ENCODE data around the gene CDIPT. TPM values are rescaled to one million over a fixed set of nuclear protein-coding genes. Genes with fewer than 3 reads are reported as not detected.

CDIPT gene
- total RNA-seq, 1 experiment from 2014 or later: 42.7 TPM

DNA sequence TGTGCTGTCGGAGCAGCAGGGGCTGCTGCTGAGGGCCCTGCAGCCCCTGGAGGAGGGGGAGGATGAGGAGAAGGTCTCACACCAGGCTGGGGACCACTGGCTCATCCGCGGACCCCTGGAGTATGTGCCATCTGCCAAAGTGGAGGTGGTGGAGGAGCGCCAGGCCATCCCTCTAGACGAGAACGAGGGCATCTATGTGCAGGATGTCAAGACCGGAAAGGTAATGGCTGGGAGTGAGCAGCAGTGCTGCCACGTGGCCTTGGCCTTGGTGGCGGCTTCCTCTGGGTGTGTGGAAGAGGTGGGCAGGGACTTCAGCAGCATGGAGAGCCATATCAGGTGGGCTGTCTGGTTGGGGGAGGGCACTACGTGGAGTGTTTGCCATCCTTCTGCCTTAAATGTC, 22.8 kb downstream of the CDIPT start:
- H3K36me3 Mint-ChIP-seq (ENCODE audit: insufficient read depth, unreplicated experiment): peaks cover 80% of the 10 kb centered on the region
- POLR2A ChIA-PET: interaction anchor here (0.8 kb wide), 1 partner anchor 11 kb away, joined by 4 read pairs; no protein-coding TSS in a partner anchor

DNA sequence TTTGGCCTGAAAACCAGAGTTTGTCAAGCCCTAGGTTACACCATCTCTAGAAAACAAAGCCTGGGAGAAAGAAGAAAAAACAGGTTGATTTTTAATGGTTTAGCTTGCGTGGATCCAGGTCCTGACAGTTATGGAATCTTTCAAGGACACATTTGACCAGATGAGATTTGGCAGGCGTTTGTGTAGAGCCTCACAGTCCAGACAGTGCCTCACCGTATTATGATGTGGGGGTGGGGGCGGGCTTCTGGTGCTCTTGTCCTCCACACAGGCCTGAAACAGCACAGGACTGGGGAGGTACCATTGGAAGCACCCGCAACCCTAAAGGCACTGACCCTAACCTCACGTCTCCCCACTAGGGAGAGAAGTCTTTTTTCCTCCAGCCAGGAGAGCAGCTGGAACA, 23.2 kb downstream of the CDIPT start:
- intact Hi-C loops (cut with micrococcal nuclease): no loop called here

More for the DNA sequence above, 22.8 kb downstream of the CDIPT start:
- BruUV-seq (replicated peaks): no TSS peak
- H3K4me3 Mint-ChIP-seq (ENCODE audit: unreplicated experiment): no peak overlapping the region
- TF ChIP-seq, protein P1, sequence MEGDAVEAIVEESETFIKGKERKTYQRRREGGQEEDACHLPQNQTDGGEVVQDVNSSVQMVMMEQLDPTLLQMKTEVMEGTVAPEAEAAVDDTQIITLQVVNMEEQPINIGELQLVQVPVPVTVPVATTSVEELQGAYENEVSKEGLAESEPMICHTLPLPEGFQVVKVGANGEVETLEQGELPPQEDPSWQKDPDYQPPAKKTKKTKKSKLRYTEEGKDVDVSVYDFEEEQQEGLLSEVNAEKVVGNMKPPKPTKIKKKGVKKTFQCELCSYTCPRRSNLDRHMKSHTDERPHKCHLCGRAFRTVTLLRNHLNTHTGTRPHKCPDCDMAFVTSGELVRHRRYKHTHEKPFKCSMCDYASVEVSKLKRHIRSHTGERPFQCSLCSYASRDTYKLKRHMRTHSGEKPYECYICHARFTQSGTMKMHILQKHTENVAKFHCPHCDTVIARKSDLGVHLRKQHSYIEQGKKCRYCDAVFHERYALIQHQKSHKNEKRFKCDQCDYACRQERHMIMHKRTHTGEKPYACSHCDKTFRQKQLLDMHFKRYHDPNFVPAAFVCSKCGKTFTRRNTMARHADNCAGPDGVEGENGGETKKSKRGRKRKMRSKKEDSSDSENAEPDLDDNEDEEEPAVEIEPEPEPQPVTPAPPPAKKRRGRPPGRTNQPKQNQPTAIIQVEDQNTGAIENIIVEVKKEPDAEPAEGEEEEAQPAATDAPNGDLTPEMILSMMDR (IDR thresholded peaks at IDR 0.05; ENCODE audit: unreplicated experiment): no peak
- no peaks in the 10 kb centered on the region for H3K4me1 Mint-ChIP-seq (ENCODE audit: insufficient read depth, unreplicated experiment)
- intact Hi-C loops (cut with micrococcal nuclease): no loop called here
- H3K27ac Mint-ChIP-seq (ENCODE audit: low read depth, unreplicated experiment): no peak overlapping the region
- no peaks in the 10 kb centered on the region for H3K27me3 Mint-ChIP-seq (ENCODE audit: insufficient read depth, unreplicated experiment)
- CTCF ChIA-PET: no interaction called here
- no peaks in the 10 kb centered on the region for H3K9me3 Mint-ChIP-seq (ENCODE audit: unreplicated experiment)
- DNase-seq (ENCODE audit: unreplicated experiment): no peak

DNA sequence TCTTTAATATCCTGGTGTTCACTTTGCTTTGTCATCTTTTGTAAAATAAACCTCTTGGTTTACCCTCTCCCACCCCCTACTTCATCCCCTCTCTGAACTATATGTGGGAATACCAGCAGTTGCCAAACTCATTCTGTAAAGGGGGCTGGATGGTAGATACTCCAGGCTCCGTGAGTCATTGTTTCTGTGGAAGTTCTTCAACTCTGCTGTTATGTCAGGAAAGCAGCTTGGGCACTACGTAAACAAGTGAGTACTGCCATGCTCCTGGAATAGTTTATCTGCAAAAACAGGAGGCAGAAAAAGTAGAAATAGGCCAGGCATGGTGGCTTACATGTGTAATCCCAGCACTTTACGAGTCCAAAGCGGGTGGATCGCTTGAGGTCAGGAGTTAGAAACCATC, 25.2 kb downstream of the CDIPT start:
- TF ChIP-seq, protein P1 (IDR thresholded peaks at IDR 0.05; ENCODE audit: unreplicated experiment): no peak
- BruUV-seq (replicated peaks): no TSS peak
- no peaks in the 10 kb centered on the region for H3K9me3 Mint-ChIP-seq (ENCODE audit: unreplicated experiment)
- H3K4me1 Mint-ChIP-seq (ENCODE audit: insufficient read depth, unreplicated experiment): no peaks in the 10 kb centered on the region
- intact Hi-C loops (cut with micrococcal nuclease): no loop called here
- H3K27ac Mint-ChIP-seq (ENCODE audit: low read depth, unreplicated experiment): no peak overlapping the region
- no peak overlapping the region for H3K4me3 Mint-ChIP-seq (ENCODE audit: unreplicated experiment)
- peaks cover 94% of the 10 kb centered on the region for H3K36me3 Mint-ChIP-seq (ENCODE audit: insufficient read depth, unreplicated experiment)
- H3K27me3 Mint-ChIP-seq (ENCODE audit: insufficient read depth, unreplicated experiment): no peaks in the 10 kb centered on the region
- ChIA-PET CTCF (interaction anchor here (1.0 to 1.2 kb wide), 2 partner anchors 11 to 22 kb away, joined by 3 to 6 read pairs; partner anchors contain the start of gene PAGR1), POLR2A (interaction anchor here (0.6 to 1.3 kb wide), 3 partner anchors 11 to 181 kb away, joined by 3 to 7 read pairs (median 3); partner anchors contain the start of gene MVP)
- no peak for DNase-seq (ENCODE audit: unreplicated experiment)

More for the DNA sequence above, 23.2 kb downstream of the CDIPT start:
- no TSS peak for BruUV-seq (replicated peaks)
- H3K27me3 Mint-ChIP-seq (ENCODE audit: insufficient read depth, unreplicated experiment): no peaks in the 10 kb centered on the region
- ChIA-PET CTCF (interaction anchor here (0.7 to 0.8 kb wide), 2 partner anchors 9 to 924 kb away, joined by 3 to 5 read pairs; no protein-coding TSS in a partner anchor), POLR2A (interaction anchor here (0.5 to 0.8 kb wide), 3 partner anchors 10 to 192 kb away, joined by 3 to 4 read pairs (median 4); no protein-coding TSS in a partner anchor)
- H3K36me3 Mint-ChIP-seq (ENCODE audit: insufficient read depth, unreplicated experiment): peaks cover 80% of the 10 kb centered on the region
- no peaks in the 10 kb centered on the region for H3K4me1 Mint-ChIP-seq (ENCODE audit: insufficient read depth, unreplicated experiment)
- no peak for DNase-seq (ENCODE audit: unreplicated experiment)
- no peak overlapping the region for H3K4me3 Mint-ChIP-seq (ENCODE audit: unreplicated experiment)
- TF ChIP-seq, protein P1 (IDR thresholded peaks at IDR 0.05; ENCODE audit: unreplicated experiment): no peak
- H3K9me3 Mint-ChIP-seq (ENCODE audit: unreplicated experiment): no peaks in the 10 kb centered on the region
- no peak overlapping the region for H3K27ac Mint-ChIP-seq (ENCODE audit: low read depth, unreplicated experiment)

DNA sequence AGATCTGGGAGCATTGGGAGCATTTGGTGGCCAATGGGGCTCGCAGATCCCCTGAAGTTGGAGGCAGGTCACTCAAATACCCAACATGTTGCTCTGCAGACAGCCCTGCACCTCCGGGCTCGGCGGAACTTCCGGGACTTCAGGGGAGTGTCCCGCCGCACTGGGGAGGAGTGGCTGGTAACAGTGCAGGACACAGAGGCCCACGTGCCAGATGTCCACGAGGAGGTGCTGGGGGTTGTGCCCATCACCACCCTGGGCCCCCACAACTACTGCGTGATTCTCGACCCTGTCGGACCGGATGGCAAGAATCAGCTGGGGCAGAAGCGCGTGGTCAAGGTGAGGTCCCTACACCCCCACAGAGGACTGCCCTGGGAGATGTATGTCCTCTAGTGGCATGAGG, 26.4 kb downstream of the CDIPT start:
- Mint-ChIP-seq H3K36me3 (ENCODE audit: insufficient read depth, unreplicated experiment) (peaks cover 99% of the 10 kb centered on the region), H3K27ac (ENCODE audit: low read depth, unreplicated experiment) (no peak overlapping the region), H3K27me3 (ENCODE audit: insufficient read depth, unreplicated experiment) (no peaks in the 10 kb centered on the region), H3K4me1 (ENCODE audit: insufficient read depth, unreplicated experiment) (no peaks in the 10 kb centered on the region), H3K9me3 (ENCODE audit: unreplicated experiment) (no peaks in the 10 kb centered on the region), H3K4me3 (ENCODE audit: unreplicated experiment) (no peak overlapping the region)
- ChIA-PET CTCF (no interaction called here), POLR2A (no interaction called here)
- DNase-seq (ENCODE audit: unreplicated experiment): no peak
- TF ChIP-seq, protein P1 (IDR thresholded peaks at IDR 0.05; ENCODE audit: unreplicated experiment): no peak
- intact Hi-C loops (cut with micrococcal nuclease): no loop called here
- BruUV-seq (replicated peaks): no TSS peak
